Caco-2 (cell line): ENCODE data around the gene C9orf72. TPM values are rescaled to one million over a fixed set of nuclear protein-coding genes. Genes with fewer than 3 reads are reported as not detected.

ENCODE experiments used
- BruUV-seq: library from RNA; stranded (reverse); fragments of 400-500 nt; replicated peaks from 2 replicates; lab custom pipeline; 2021; lab: Mats Ljungman, UMichigan
- CTCF ChIA-PET: fragments of 300-600 bp; sonication (Branson Sonifier 250); formaldehyde crosslinking; loops from one replicate; lab custom pipeline; 2022; ENCODE audit warnings: antibody characterized with exemption; lab: Charles Lee
- POLR2A ChIA-PET: fragments of 300-600 bp; sonication (Branson Sonifier 250); formaldehyde crosslinking; loops from one replicate; lab custom pipeline; 2022; ENCODE audit warnings: antibody characterized with exemption; lab: Charles Lee
- DNase-seq, 2 experiments: peaks; one replicate each; pipeline versions ENCODE4 v3.0.0 to v3.0.0-alpha.2; 2020 to 2022
- H3K27me3 ChIP-seq: replicated peaks from 2 replicates; pipeline ENCODE4 v1.6.0; 2011; ENCODE audit warnings: low read length; ENCODE audit not compliant: control insufficient read depth, insufficient read depth
- H3K36me3 ChIP-seq: 2 replicates; pipeline ENCODE4 v1.5.1; 2011; ENCODE audit warnings: low read length; ENCODE audit not compliant: control insufficient read depth, insufficient read depth
- H3K4me1 ChIP-seq: fragments of 250-450 bp; sonication (Bioruptor Pico); 2 replicates; pipeline ENCODE4 v1.5.1; 2020; ENCODE audit warnings: mild to moderate bottlenecking
- H3K4me3 ChIP-seq: 2 replicates; pipeline ENCODE4 v1.5.1; 2011; ENCODE audit warnings: low read depth, mild to moderate bottlenecking, control low read depth, low read length
- H3K9me3 ChIP-seq: fragments of 250-450 bp; sonication (Bioruptor Pico); 2 replicates; pipeline ENCODE4 v1.5.1; 2020; ENCODE audit warnings: mild to moderate bottlenecking, moderate library complexity
- H3K27ac Mint-ChIP-seq: one replicate; pipeline ENCODE4 v1.8.0; 2022; ENCODE audit warnings: mixed read lengths; ENCODE audit not compliant: unreplicated experiment
- H3K27me3 Mint-ChIP-seq: one replicate; pipeline ENCODE4 v1.8.0; 2022; ENCODE audit warnings: mixed read lengths; ENCODE audit not compliant: insufficient read depth, unreplicated experiment
- H3K36me3 Mint-ChIP-seq: one replicate; pipeline ENCODE4 v1.8.0; 2022; ENCODE audit warnings: mild to moderate bottlenecking, mixed read lengths; ENCODE audit not compliant: insufficient read depth, unreplicated experiment
- H3K4me1 Mint-ChIP-seq: one replicate; pipeline ENCODE4 v1.8.0; 2022; ENCODE audit warnings: low read depth, mixed read lengths; ENCODE audit not compliant: unreplicated experiment
- H3K4me3 Mint-ChIP-seq: one replicate; pipeline ENCODE4 v1.8.0; 2022; ENCODE audit warnings: mild to moderate bottlenecking, moderate library complexity, mixed read lengths; ENCODE audit not compliant: unreplicated experiment
- H3K9me3 Mint-ChIP-seq: one replicate; pipeline ENCODE4 v1.8.0; 2022; ENCODE audit warnings: mixed read lengths; ENCODE audit not compliant: unreplicated experiment
- CTCF ChIP-seq, 2 experiments: fragments of 200-600 bp in 1 of 2; IDR thresholded peaks; 1 replicate in 1 of 2; 2 replicates in 1 of 2; pipeline versions ENCODE4 v1.5.1 to v1.8.0; 2011 to 2022; ENCODE audit warnings: antibody characterized with exemption in 1 of 2, control low read depth in 1 of 2, inconsistent platforms in 1 of 2, low read depth in 1 of 2, low read length in 1 of 2, mild to moderate bottlenecking in 1 of 2, moderate library complexity in 1 of 2; ENCODE audit not compliant: insufficient read depth in 1 of 2, severe bottlenecking in 1 of 2, unreplicated experiment in 1 of 2
- intact Hi-C: fragments of 100-400 bp; cut with micrococcal nuclease; formaldehyde crosslinking; loops from one replicate; pipeline ENCODE4 v1.10.0; 2022; ENCODE audit not compliant: unreplicated experiment
- total RNA-seq: library from RNA; stranded (reverse); gene quantifications from 2 replicates; pipeline ENCODE4 v1.2.3, GENCODE V29; 2022

C9orf72 gene
- total RNA-seq, 1 experiment from 2014 or later, result 3.6 TPM

GRCh38 chr9:27534658-27535209 lies 38.5 kb downstream of the C9orf72 start:
- Mint-ChIP-seq H3K27ac (no peak overlapping the region), H3K9me3 (no peaks in the 10 kb centered on the region), H3K27me3 (no peaks in the 10 kb centered on the region), H3K4me3 (no peak overlapping the region), H3K4me1 (no peaks in the 10 kb centered on the region), H3K36me3 (no peaks in the 10 kb centered on the region)
- Histone ChIP-seq H3K27me3 (no peaks in the 10 kb centered on the region), H3K4me1 (no peaks in the 10 kb centered on the region), H3K4me3 (no peak overlapping the region), H3K9me3 (no peaks in the 10 kb centered on the region), H3K36me3 (no peaks in the 10 kb centered on the region)
- DNase-seq, result no peak
- POLR2A ChIA-PET, result no interaction called here
- no peak for TF ChIP-seq CTCF (IDR thresholded peaks at IDR 0.05; ENCODE audit: insufficient read depth in 1 of 2, low read depth in 1 of 2, low read length in 1 of 2, severe bottlenecking in 1 of 2, unreplicated experiment in 1 of 2)
- CTCF ChIA-PET, result no interaction called here
- no TSS peak for BruUV-seq
- intact Hi-C loops, result no loop called here

- intact Hi-C loops, result no loop called here
- Mint-ChIP-seq H3K27ac (no peak overlapping the region), H3K4me1 (no peaks in the 10 kb centered on the region), H3K27me3 (no peaks in the 10 kb centered on the region), H3K4me3 (no peak overlapping the region), H3K9me3 (no peaks in the 10 kb centered on the region), H3K36me3 (no peaks in the 10 kb centered on the region)
- no TSS peak for BruUV-seq
- Histone ChIP-seq H3K36me3 (no peaks in the 10 kb centered on the region), H3K27me3 (no peaks in the 10 kb centered on the region), H3K4me3 (no peak overlapping the region), H3K9me3 (no peaks in the 10 kb centered on the region), H3K4me1 (no peaks in the 10 kb centered on the region)
- DNase-seq, result no peak
- ChIA-PET POLR2A (no interaction called here), CTCF (no interaction called here)
- TF ChIP-seq CTCF (IDR thresholded peaks at IDR 0.05; ENCODE audit: insufficient read depth in 1 of 2, low read depth in 1 of 2, low read length in 1 of 2, severe bottlenecking in 1 of 2, unreplicated experiment in 1 of 2), result no peak
Observed at GRCh38 chr9:27534131-27534530, 39.1 kb downstream of the C9orf72 start.

- DNase-seq, result no peak
- Histone ChIP-seq H3K9me3 (no peaks in the 10 kb centered on the region), H3K4me1 (no peaks in the 10 kb centered on the region), H3K27me3 (no peaks in the 10 kb centered on the region), H3K36me3 (no peaks in the 10 kb centered on the region), H3K4me3 (no peak overlapping the region)
- Mint-ChIP-seq H3K27ac (no peak overlapping the region), H3K4me3 (no peak overlapping the region), H3K9me3 (no peaks in the 10 kb centered on the region), H3K36me3 (no peaks in the 10 kb centered on the region), H3K27me3 (no peaks in the 10 kb centered on the region), H3K4me1 (no peaks in the 10 kb centered on the region)
- POLR2A ChIA-PET, result no interaction called here
- no peak for TF ChIP-seq CTCF (IDR thresholded peaks at IDR 0.05; ENCODE audit: insufficient read depth in 1 of 2, low read depth in 1 of 2, low read length in 1 of 2, severe bottlenecking in 1 of 2, unreplicated experiment in 1 of 2)
- intact Hi-C loops, result no loop called here
- BruUV-seq, result no TSS peak
- CTCF ChIA-PET, result no interaction called here
Observed at GRCh38 chr9:27533311-27533710, 40.0 kb downstream of the C9orf72 start.
